HG03108 (cell line): ENCODE data around the gene RIPK4.

Source experiments
- ATAC-seq: cut with Tn5 transposase; IDR thresholded peaks from one replicate; pipeline ENCODE4 v1.9.1; 2021; ENCODE audit warnings: moderate library complexity; ENCODE audit not compliant: unreplicated experiment

The RIPK4 gene

DNA sequence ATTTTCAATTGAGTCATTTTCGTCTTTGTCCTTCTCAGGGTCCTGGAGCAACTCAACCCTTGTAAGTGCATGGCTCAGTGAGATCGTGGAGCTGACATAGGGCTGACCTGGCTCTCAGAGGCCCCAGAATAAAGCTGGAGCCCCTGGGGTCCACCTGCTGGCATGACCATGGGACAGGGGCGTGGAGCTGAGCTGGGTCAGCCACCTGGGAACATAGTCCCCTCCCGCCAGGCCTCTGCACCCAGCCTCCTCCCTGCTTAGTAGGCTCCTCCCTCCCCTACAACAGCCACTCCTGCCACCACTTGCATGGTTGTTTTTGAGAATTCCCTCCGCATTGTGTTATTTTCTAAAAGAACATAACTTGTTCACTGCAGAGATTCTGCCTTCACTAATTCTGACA lies 3.1 kb upstream of the RIPK4 start:
- no peak for ATAC-seq

DNA sequence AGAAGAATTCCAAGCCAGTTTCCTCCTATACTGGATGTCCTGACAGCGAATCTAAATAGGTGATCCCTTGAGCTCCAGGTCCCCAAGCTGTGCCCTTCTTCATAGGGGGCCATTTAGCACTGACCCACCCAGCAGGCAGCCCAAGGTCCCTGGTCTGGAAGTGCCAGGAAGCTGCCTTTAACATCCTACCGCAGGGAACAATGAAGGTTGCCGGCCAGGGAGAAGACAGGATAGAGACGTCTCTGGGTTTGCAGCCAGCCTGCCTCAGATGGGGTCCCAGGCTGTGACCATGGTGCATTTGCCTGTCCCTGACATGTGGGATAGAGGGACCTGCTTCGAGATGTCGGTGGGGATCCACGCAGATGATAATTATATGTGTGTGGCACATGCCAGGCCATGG lies 2.7 kb upstream of the RIPK4 start:
- ATAC-seq = no peak

DNA sequence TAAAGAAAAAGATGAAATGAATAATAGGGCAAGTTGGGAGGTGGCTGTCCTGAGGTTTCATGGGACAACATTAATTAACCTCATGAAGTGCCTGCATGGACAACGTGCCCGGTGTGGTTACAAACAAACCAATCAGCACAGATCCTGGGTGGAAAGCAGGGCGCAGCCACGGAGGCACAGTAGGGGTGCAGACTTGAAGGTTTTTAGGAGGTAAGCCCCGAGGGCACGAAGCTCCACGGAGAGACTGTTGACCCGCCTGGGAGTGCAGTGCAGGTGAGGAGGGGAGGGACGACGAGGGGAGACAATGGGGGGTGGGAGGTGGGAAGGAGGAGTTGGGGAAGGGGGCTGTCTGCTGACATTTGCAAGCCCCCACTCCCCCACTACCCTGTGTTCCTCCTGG lies 2.3 kb upstream of the RIPK4 start:
- ATAC-seq = no peak

DNA sequence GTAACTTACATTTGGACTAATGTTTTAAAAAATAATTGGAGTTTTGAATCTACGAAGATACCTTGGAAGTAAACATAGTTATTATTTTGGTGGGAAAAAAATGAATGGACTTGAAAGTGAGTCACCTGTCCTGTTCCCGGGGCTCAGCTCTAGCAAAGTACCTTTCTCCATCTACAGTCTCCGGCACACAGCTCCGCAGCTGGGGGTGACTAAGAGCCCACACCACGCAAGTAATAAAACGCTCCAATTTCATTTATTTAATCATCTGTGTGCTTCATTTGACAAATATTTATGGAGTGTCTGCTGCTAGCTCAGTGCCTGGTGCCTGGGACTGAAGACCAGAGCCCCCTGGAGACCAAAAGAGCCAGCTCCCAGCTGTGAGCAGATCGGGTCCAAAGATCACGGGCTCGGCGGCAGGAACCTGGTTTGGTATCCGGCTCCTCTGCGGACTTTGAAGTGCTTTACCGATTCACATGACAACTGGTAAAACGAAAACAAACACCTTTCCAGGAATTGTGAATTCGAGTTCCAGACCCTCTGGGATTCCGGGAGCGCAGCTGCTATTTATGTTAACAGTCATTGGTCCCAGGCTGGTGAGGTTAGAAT lies 1.7 kb upstream of the RIPK4 start:
- ATAC-seq = no peak

DNA sequence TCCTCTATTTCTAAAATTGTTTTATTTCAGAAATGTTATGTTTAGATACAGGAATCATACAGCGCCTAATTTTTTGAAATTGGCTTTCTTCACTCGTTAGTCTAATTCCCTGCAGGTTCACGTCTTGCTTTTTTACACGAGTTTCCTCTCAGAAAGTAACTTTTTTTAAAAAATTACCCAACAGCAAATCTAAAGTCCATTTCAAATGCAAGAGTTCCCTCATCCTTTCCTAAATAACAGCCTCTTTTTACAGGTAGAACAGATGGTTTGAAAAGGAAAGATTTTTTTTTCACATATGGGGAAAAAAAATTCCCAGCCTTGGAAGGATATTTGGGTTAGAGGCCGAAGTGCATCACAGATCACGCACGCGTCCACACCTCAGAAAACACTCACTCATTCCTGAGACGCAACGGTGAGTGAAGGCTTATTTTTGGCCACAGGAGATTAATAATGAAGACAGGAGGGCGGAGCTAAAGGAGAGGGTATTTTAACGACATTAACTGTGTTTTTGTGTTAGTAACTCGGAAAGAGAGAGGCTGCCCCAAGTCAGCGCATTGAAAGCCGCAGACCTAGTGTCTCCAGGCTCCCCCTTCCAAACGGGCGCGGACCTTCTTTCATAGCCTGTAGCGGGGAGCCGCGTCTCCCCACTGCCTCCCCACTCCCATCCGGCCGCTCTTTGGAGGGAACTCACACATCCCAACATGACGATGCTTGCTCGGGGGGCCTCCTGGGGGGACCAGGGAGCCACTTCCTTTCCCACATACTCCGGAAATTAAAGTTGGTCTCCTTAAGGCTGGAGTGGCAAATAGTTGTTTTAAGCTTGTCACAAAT lies 969 bp upstream of the RIPK4 start:
- ATAC-seq = no peak

DNA sequence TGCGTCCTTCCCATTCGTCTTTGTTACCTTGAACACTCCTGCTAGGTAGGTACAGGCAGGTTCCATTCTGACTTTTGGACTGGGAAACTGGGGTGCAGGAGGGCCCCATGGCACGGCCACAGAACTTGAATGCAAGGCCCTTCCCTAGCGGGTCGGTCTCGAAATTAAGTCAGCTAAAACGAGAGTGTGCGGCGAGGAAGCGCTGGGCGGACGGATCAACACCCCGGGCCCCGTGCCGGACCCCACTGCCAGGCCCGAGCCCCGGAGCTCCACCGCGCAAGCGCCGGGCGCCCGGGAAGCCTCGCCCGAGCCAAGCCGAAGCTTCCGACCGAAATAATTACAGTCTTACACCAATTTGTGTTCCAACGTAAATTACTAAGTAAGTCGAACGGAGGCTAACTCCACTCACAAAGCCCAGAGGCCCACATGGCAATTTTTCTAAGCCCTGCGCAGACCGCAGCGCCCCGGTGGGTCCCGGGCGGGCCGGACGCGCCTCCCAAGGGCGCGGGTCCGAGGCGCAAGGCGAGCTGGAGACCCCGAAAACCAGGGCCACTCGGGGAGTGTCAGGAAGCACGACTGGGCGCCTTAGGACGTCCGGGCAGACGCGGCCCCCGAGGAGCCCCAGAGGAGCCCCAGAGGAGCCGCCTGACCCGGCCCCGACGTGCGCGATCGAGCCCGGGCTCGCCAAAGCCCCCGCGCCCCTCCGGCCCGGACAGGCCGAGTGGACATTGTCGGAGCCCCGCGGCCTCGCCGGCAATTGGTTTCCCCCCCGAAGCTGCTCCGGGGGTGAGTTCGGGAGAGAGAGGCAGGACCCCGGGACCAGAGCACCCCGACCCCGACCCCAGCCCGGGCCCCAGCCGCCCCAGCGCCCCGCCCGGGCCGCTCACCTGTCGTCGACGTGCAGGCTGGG lies 624 bp downstream of the RIPK4 start:
- ATAC-seq = no peak

DNA sequence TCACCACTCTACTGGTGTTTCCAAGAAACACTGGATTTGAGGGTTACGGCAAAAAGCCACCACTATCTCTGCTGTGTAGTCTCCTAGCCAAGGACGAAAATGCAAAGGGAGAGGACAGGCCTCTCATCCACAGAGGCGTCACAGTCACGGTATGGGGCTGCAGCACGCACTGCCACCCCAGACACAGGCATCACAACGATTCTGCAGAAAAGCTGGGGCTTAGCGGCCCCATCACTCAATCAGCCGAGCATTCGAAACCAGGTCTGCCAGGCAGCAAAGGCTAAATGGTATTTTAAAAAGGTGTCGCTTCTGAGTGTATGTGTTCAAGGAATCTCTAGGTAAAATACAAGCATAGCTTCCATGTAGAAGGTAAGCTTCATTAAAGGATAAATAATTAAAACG lies 1.4 kb downstream of the RIPK4 start:
- ATAC-seq = no peak

DNA sequence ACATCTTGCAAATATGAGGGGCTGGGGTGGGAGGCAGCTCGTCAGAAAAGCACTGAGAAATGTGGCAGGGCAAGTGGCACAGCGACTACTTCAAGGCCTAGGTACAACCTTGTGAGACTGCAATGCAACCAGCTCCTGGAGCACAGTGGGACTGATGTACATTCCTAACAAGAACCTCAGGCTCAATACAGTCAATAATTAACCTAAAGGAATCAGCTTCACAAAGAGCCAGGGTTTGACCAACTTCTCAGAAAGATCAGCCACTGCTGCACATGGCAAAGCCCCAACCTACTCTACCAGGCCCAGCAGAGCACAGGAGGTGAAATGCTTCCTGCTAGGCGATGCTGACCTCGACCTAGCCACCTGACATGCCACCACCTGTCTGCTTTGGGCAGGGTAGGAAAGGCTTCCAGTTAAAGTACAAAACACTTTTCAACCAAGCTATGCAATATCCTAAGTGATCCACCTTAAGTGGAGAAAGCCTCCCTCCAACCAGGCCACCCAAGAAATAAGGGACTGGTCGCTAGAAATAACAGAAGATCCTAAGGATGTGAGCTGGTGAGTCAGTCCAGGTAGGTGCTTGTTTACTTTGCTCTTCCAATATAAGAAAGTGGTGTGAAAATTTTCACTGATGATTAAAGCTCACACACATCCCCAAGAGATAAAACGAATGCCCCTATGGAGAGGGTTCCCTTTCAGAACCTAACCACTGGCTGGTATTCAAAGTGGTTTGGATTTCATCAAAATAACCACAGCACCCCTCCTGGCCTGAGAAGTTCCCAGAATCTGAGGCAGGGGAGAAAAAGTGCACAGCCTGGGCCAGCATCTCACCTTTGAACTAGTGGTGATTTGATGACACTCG lies 2.1 kb downstream of the RIPK4 start:
- ATAC-seq = no peak

DNA sequence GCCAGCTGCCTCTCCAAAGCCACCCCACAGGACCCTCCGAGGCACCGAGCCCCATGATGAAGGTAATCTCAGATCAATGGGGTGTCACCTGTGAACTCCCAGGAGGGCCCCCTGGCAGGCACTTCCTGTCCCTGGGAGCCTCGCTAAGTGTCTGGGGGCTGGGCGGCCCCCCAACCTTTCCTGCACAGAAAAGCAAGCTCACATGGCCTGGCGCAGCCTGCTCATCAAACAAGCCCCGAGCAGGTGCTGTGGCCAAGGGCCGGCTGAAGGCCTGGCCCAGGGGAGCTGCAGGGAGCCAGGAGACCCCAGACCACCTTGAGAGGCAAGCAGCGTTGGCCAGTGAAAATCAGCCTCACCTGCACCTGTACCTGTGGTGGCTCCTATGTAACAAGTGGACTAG lies 2.9 kb downstream of the RIPK4 start:
- no peak for ATAC-seq

DNA sequence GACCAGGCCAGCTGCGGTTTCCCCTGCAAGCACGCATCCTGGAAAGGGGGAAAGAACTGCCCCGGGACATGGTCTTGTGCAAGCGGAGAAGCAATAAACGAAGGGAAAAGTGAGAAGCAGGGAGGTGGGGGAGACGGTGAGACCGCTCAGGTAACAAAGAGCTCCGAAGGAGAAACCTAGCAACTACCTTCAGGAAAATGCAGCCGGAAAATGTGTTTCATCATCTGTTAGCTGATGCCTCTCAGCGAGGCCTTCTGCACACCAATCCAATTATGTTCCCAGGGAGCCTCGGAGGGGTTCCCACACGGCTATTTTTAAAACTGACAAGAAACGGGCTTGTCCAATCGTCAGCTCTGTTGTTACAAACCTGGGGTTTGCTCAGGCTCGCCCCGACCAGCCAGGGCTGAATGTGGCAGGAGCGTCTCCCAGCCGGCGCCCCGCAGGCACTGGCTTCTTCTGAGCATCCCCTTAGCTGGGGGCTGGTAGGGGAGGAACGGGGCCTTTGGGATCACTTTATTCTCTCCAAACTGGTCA lies 3.4 kb downstream of the RIPK4 start:
- no peak for ATAC-seq

DNA sequence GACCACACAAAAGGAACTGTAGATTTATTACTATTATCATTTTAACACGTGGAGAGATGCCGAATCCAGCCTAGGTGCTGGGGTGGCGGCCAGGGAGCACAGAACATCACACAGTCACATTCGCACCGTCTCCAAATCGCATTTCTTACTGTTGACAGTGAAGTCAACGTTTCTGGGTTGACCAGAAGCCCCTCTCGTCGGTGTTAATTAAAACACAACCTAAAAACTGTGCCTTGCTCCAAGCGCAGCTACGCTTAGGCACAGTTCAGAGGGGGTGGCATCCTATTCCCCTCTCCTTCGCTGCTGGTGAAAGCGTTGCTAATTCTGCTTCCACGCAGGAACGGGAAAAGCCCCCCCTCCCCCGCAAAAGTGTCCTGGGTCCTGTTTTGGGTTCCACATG lies 4.1 kb downstream of the RIPK4 start:
- no peak for ATAC-seq

DNA sequence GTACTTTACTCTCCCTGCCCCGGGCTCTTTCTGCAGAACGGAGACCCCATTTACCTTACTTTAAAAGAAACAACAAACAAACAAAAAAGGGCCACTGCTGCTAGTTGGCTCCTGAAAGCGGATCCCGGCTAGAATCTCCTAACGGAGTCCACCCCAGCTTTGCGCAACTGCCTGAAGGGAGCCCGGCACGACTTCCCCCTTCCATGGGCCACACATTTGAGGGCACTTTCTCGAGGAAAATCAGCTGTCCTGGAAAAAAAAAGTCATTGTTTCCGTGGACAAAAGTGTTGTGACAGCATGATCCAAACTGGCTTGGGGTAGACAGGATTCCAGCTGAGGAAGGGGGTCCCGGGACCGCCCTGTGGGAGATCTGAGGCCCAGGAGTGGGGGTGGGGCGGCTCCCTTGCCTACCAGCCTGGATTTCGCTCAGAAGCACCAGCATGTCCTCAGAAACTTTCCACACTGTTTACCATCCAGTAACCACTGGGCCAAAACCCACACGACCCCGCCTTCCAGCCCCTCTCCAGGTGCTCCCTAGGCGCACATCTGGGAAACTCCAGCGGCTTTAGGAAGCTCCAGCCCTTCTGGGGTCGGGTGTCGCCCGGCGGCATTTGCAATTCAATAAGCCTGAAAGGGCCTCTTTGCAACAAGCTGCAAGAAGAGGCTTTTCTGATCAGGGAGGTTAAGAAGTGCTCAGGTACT lies 4.8 kb downstream of the RIPK4 start:
- no peak for ATAC-seq

DNA sequence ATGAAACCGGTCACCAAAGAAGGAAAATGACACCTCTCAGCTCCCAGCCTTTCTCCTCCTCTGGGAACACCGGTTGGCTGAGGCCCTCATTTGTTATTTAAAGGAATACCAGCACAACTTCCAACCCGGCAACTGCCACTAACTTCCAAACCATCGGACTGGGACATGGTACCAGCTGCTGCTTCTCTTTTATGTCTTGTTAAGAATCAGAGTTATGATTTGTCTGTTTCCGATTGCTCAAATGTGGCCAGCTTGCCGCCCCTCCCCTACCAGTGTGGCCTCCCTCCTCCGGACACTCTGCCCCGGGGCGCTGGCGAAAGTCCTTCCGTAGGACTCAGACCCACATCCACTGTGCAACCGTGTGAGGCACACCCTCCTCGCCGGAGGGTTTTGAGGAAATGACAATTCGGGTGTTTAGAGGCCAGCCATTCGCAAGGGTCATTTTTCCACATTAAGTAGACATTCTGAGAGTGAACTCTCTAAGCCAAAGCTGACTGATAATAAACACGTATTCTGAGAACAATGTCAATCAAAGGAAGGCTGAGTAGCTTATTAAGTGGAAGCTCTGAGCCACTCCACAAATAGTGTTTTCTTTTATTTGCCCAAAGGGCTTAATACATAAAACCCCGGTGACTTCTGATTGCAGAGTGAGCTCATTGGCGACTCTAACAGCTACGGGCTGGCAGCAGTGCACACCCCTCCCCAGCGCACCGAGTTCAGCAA lies 5.5 kb downstream of the RIPK4 start:
- no peak for ATAC-seq

DNA sequence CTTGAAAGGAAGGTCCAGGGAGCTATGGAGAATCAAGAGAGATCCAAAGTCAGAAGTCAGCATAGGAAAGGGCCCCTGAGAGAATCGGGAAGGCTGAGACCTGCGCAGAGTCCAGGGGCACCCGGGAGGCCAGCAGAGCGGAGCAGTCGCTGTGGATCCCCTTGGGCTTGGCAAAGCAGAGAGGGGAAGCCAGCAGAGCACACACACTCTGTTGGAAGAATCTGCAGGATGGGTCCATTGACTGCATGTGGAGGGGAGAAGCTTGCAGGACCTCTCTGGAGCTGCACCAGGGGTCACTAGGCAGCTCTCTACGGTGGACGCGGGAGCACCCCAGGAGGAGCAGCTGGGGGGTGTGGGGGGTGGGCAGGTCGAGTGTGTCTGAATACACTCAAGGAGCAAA lies 6.4 kb downstream of the RIPK4 start:
- ATAC-seq = no peak

DNA sequence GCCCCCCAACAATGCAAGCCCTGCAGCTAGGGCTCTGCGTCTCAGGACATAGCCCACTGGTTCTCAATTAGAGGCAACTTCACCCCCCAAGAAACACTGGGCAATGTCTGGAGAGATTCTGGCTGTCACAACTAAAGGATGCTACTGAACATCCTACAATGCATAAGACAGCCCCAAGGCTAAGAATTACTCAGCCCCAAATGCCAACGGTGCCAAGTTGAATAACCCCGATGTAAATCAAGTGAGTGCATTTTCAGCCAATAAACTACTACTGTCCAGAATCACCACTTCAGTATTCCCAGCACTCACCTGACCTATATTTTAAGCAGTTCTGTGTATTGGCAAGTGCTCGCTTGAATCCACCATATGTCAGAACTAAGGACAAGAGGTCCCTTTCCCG lies 6.9 kb downstream of the RIPK4 start:
- ATAC-seq = no peak

DNA sequence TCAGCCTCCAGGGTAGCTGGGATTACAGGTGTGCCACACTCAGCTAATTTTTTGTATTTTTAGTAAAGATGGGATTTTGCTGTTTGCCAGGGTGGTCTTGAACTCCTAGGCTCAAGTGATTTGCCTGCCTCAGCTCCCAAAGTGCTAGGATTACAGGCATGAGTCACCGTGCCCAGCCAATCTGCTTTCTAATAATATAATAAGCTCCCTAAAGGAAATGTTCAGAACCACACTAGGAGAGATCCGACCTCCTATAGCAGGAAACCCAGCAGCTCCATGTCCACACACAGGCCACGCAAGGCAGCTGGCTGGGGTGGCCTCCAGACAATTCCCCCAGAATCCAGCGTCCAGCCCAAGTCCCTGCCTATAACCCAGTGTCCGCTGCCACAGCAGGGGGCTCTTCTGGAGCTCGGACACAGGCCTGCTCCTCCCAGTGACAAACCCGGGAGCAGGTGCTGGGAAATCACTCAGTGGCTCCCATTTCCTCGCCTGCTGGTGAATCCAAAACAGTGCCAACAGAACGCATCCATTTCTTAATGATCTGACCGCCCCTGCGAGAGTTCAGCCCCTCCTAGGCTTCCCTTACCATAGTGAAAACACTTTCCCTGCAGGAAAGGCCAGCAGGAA lies 7.5 kb downstream of the RIPK4 start:
- ATAC-seq = no peak

DNA sequence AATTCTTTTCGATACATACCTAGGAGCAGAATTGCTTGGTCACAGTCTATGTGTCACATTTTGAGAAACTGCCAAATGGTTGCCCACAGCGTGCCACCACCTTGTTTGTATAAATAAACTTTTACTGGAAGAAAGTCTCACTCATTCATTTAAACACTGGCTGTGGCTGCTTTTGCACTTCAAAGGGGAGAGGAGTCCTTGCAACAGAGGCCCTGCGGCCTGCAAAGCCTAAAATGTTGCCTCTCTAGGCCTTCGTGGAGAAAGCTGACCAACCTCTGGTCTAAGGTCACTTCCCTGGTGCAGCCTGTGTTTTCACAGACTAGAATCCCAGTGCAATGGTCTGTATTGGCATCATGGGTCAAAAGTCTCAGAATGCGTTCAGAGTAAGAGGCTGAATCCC lies 8.3 kb downstream of the RIPK4 start:
- ATAC-seq = no peak

DNA sequence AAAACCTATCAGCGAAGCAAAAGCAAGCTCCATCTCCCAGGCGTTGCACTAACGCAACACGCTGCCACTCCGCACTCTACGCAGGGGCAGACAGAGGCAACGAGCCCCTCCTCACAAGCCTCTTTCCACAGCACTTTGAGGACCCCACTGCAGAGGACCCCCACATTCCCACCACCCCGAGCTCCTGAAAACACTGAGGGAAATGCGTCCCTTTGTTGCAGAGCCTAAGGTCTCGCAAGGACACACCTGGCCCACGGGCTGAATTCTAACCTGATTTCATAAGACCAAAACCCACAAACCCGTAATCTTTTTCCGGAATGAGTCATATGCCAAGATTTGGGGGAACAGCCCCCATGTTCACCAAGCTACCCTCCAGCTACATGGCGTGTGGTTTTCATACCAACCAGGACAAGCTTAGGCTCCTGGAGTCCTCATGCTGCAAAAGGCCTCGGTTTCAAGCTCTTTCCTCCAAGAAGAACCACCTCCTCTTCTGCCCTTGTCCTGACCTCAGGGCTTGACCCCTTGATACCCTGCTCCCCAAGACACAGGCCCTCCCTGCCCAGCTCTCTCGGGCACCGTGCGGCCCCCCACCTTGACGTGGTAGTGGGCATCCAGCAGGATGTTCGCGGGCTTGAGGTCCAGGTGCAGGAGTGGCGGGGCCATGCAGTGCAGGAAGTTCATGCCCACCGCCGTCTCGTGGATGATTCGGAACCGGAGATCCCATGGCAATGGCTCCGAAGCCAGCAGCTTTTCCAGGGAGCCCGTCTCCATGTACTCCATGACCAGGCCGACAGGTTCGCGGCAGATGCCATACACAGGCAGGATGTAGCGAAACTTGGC lies 10.7 kb downstream of the RIPK4 start:
- no peak for ATAC-seq
